ENCODE measurements around the gene PIP5K1C.

PIP5K1C gene

GRCh38 chr19:3610745-3611717 lies 89.2 kb downstream of the PIP5K1C start:
- Histone ChIP-seq H2AFZ (ENCODE audit: low read depth, low read length, severe bottlenecking) (no peak overlapping the region), H3F3A (ENCODE audit: insufficient read depth) (no peaks in the 10 kb centered on the region), H3K4me3 (ENCODE audit: insufficient read depth, low read length, poor library complexity, severe bottlenecking) (no peak overlapping the region), H3K9me2 (replicated peaks; ENCODE audit: insufficient read depth, low read length) (no peaks in the 10 kb centered on the region), H4K20me1 (ENCODE audit: low read depth, low read length) (no peaks in the 10 kb centered on the region), H3K79me2 (ENCODE audit: insufficient read depth, low read length) (no peaks in the 10 kb centered on the region), H3K27ac (ENCODE audit: low read depth, low read length) (no peak overlapping the region), H3K9me3 (ENCODE audit: insufficient read depth, low read length) (no peaks in the 10 kb centered on the region), H3K4me2 (ENCODE audit: low read depth, low read length, poor library complexity, severe bottlenecking) (no peak overlapping the region), H3K27me3 (ENCODE audit: low read length) (no peaks in the 10 kb centered on the region), H3K9ac (ENCODE audit: low read length) (no peak overlapping the region), H3K36me3 (ENCODE audit: low read length) (no peaks in the 10 kb centered on the region)
- no peak for TF ChIP-seq CTCF (IDR thresholded peaks at IDR 0.05; ENCODE audit: insufficient read depth, low read length, poor library complexity, severe bottlenecking)
- TF ChIP-seq EZH2phosphoT487 (conservative IDR thresholded peaks at IDR 0.05; ENCODE audit: low read length), result no peak

- H3K9me2 ChIP-seq (replicated peaks; ENCODE audit: insufficient read depth, low read length), result no peaks in the 10 kb centered on the region
- no peaks in the 10 kb centered on the region for H3K79me2 ChIP-seq (ENCODE audit: insufficient read depth, low read length)
- no peak overlapping the region for H2AFZ ChIP-seq (ENCODE audit: low read depth, low read length, severe bottlenecking)
- TF ChIP-seq CTCF (IDR thresholded peaks at IDR 0.05; ENCODE audit: insufficient read depth, low read length, poor library complexity, severe bottlenecking) (no peak), EZH2phosphoT487 (conservative IDR thresholded peaks at IDR 0.05; ENCODE audit: low read length) (no peak)
- H3K27me3 ChIP-seq (ENCODE audit: low read length), result no peaks in the 10 kb centered on the region
- no peaks in the 10 kb centered on the region for H3F3A ChIP-seq (ENCODE audit: insufficient read depth)
- H3K36me3 ChIP-seq (ENCODE audit: low read length), result no peaks in the 10 kb centered on the region
- H3K27ac ChIP-seq (ENCODE audit: low read depth, low read length), result no peak overlapping the region
- no peak overlapping the region for H3K9ac ChIP-seq (ENCODE audit: low read length)
- no peak overlapping the region for H3K4me2 ChIP-seq (ENCODE audit: low read depth, low read length, poor library complexity, severe bottlenecking)
- no peaks in the 10 kb centered on the region for H3K9me3 ChIP-seq (ENCODE audit: insufficient read depth, low read length)
- no peaks in the 10 kb centered on the region for H4K20me1 ChIP-seq (ENCODE audit: low read depth, low read length)
- H3K4me3 ChIP-seq (ENCODE audit: insufficient read depth, low read length, poor library complexity, severe bottlenecking), result no peak overlapping the region
Measured at GRCh38 chr19:3609779-3610719, 90.2 kb downstream of the PIP5K1C start.

- Histone ChIP-seq H4K20me1 (ENCODE audit: low read depth, low read length) (no peaks in the 10 kb centered on the region), H3K79me2 (ENCODE audit: insufficient read depth, low read length) (no peaks in the 10 kb centered on the region), H3K4me2 (ENCODE audit: low read depth, low read length, poor library complexity, severe bottlenecking) (no peak overlapping the region), H2AFZ (ENCODE audit: low read depth, low read length, severe bottlenecking) (no peak overlapping the region), H3K27me3 (ENCODE audit: low read length) (no peaks in the 10 kb centered on the region), H3K9ac (ENCODE audit: low read length) (no peak overlapping the region), H3K9me2 (replicated peaks; ENCODE audit: insufficient read depth, low read length) (no peaks in the 10 kb centered on the region), H3K27ac (ENCODE audit: low read depth, low read length) (no peak overlapping the region), H3K9me3 (ENCODE audit: insufficient read depth, low read length) (no peaks in the 10 kb centered on the region), H3K36me3 (ENCODE audit: low read length) (no peaks in the 10 kb centered on the region), H3K4me3 (ENCODE audit: insufficient read depth, low read length, poor library complexity, severe bottlenecking) (no peak overlapping the region), H3F3A (ENCODE audit: insufficient read depth) (no peaks in the 10 kb centered on the region)
- no peak for TF ChIP-seq CTCF (IDR thresholded peaks at IDR 0.05; ENCODE audit: insufficient read depth, low read length, poor library complexity, severe bottlenecking)
- TF ChIP-seq EZH2phosphoT487 (conservative IDR thresholded peaks at IDR 0.05; ENCODE audit: low read length), result no peak
Measured at GRCh38 chr19:3608750-3609322, 91.4 kb downstream of the PIP5K1C start.
